ENCODE measurements around the gene IBSP.

Gene IBSP

DNA sequence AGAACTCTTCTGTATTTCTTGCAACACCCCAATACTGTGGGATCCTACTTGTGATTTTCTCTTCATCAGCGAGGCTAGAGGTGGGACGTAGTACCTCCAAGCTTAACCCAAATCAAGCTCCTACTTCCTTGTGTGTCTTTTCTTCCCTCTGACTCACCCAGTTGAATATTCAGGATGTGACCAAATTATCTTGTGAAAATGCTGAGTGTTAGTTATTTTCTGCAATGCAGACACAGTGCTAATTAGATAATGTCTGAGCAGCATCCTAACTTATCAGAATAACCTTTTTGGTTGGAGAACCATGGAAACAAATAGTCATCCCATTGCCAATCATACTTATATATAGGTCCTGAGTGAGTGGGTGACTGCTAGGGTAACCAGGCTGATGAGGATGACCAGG, 35.8 kb downstream of the IBSP start:
- Histone ChIP-seq H3K4me3 (ENCODE audit: low read depth, low read length) (no peak overlapping the region), H3K4me2 (ENCODE audit: low read length) (no peak overlapping the region), H3K36me3 (ENCODE audit: control insufficient read depth, insufficient read depth, low read length) (no peaks in the 10 kb centered on the region), H3K27me3 (ENCODE audit: control insufficient read depth, insufficient read depth, low read length) (no peaks in the 10 kb centered on the region), H3K9me3 (ENCODE audit: control insufficient read depth, low read length) (no peaks in the 10 kb centered on the region), H3K27ac (no peak overlapping the region), H3K9ac (no peak overlapping the region), H3K4me1 (no peaks in the 10 kb centered on the region), H3K79me2 (no peaks in the 10 kb centered on the region), H2AFZ (no peak overlapping the region)
- no peak for TF ChIP-seq CTCF (IDR thresholded peaks at IDR 0.05)

GRCh38 chr4:87835743-87836142, 36.4 kb downstream of the IBSP start:
- H3K4me3 ChIP-seq (ENCODE audit: low read depth, low read length) = no peak overlapping the region
- H3K79me2 ChIP-seq = no peaks in the 10 kb centered on the region
- TF ChIP-seq CTCF (IDR thresholded peaks at IDR 0.05) = no peak
- no peak overlapping the region for H3K4me2 ChIP-seq (ENCODE audit: low read length)
- no peak overlapping the region for H3K9ac ChIP-seq
- H3K27me3 ChIP-seq (ENCODE audit: control insufficient read depth, insufficient read depth, low read length) = no peaks in the 10 kb centered on the region
- H3K4me1 ChIP-seq = no peaks in the 10 kb centered on the region
- H3K9me3 ChIP-seq (ENCODE audit: control insufficient read depth, low read length) = no peaks in the 10 kb centered on the region
- H2AFZ ChIP-seq = no peak overlapping the region
- H3K27ac ChIP-seq = no peak overlapping the region
- H3K36me3 ChIP-seq (ENCODE audit: control insufficient read depth, insufficient read depth, low read length) = no peaks in the 10 kb centered on the region

DNA sequence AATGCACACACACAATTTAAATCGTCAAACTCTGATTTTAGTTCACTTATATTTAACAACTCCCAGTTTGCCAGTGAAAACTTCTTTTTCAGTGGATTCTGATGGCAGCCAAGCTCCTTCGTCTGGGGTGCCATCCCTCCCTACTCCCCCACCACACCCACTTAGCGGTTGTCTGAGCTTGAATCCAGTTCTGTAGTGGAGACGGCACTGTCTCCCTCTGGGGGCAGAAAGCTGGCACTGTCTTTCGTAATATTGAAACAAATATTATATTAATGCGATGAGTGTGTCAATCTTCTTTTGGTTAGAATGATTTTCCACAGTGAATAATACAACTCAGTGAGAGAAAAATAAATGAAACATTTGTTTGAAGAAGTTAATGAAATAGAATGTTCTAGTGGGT, 38.9 kb downstream of the IBSP start:
- H3K4me3 ChIP-seq (ENCODE audit: low read depth, low read length) = no peak overlapping the region
- H2AFZ ChIP-seq = no peak overlapping the region
- H3K36me3 ChIP-seq (ENCODE audit: control insufficient read depth, insufficient read depth, low read length) = no peaks in the 10 kb centered on the region
- H3K9ac ChIP-seq = no peak overlapping the region
- no peak for TF ChIP-seq CTCF (IDR thresholded peaks at IDR 0.05)
- H3K79me2 ChIP-seq = no peaks in the 10 kb centered on the region
- no peaks in the 10 kb centered on the region for H3K4me1 ChIP-seq
- no peaks in the 10 kb centered on the region for H3K27me3 ChIP-seq (ENCODE audit: control insufficient read depth, insufficient read depth, low read length)
- no peak overlapping the region for H3K27ac ChIP-seq
- H3K9me3 ChIP-seq (ENCODE audit: control insufficient read depth, low read length) = no peaks in the 10 kb centered on the region
- H3K4me2 ChIP-seq (ENCODE audit: low read length) = no peak overlapping the region

GRCh38 chr4:87838890-87839591, 39.7 kb downstream of the IBSP start:
- Histone ChIP-seq H3K79me2 (no peaks in the 10 kb centered on the region), H2AFZ (no peak overlapping the region), H3K4me3 (ENCODE audit: low read depth, low read length) (no peak overlapping the region), H3K4me1 (no peaks in the 10 kb centered on the region), H3K36me3 (ENCODE audit: control insufficient read depth, insufficient read depth, low read length) (no peaks in the 10 kb centered on the region), H3K9ac (no peak overlapping the region), H3K9me3 (ENCODE audit: control insufficient read depth, low read length) (no peaks in the 10 kb centered on the region), H3K4me2 (ENCODE audit: low read length) (no peak overlapping the region), H3K27ac (no peak overlapping the region), H3K27me3 (ENCODE audit: control insufficient read depth, insufficient read depth, low read length) (no peaks in the 10 kb centered on the region)
- TF ChIP-seq CTCF (IDR thresholded peaks at IDR 0.05) = peak; percentile 57

DNA sequence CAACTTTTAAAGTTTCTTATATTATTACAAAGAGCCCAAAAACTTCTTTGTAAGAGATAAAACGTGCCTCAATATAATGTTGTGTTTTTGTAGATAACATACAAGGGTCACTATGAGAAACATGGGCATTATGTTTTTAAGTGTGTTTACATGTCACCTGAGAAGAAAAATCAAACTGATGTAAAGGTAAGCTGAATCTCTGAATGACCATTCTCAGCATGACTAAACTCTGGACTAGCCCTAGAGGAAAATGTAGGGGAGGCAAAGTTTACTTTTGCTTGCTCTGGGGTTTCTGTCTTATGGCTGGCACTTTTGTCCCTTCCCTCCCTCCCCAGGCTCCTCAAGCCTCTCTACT, 40.2 kb downstream of the IBSP start:
- Histone ChIP-seq H3K4me1 (no peaks in the 10 kb centered on the region), H3K27me3 (ENCODE audit: control insufficient read depth, insufficient read depth, low read length) (no peaks in the 10 kb centered on the region), H3K36me3 (ENCODE audit: control insufficient read depth, insufficient read depth, low read length) (no peaks in the 10 kb centered on the region), H3K27ac (no peak overlapping the region), H3K4me3 (ENCODE audit: low read depth, low read length) (no peak overlapping the region), H3K4me2 (ENCODE audit: low read length) (no peak overlapping the region), H3K79me2 (no peaks in the 10 kb centered on the region), H3K9me3 (ENCODE audit: control insufficient read depth, low read length) (no peaks in the 10 kb centered on the region), H3K9ac (no peak overlapping the region), H2AFZ (no peak overlapping the region)
- no peak for TF ChIP-seq CTCF (IDR thresholded peaks at IDR 0.05)
